HepG2 (cell line): ENCODE measurements around the gene TNP2. TPM values are rescaled to one million over a fixed set of nuclear protein-coding genes. Genes with fewer than 3 reads are reported as not detected.

Source experiments
- BATF2 ChIP-seq: sonication (generic); formaldehyde crosslinking; IDR thresholded peaks from 2 replicates; pipeline ENCODE4 v1.8.0; 2022; ENCODE audit warnings: mild to moderate bottlenecking, missing genetic modification reagents, moderate library complexity
- BCL6 ChIP-seq: IDR thresholded peaks from 2 replicates; pipeline ENCODE4 v1.6.1; 2016; ENCODE audit warnings: missing genetic modification reagents, missing compliant biosample characterization
- ESRRA ChIP-seq: sonication (generic); formaldehyde crosslinking; IDR thresholded peaks from 2 replicates; pipeline ENCODE4 v1.5.1; 2020; ENCODE audit warnings: mild to moderate bottlenecking, low read depth, missing genetic modification reagents
- ETV5 ChIP-seq: IDR thresholded peaks from 2 replicates; pipeline ENCODE4 v1.6.1; 2018; ENCODE audit warnings: missing biosample characterization, missing genetic modification reagents, inconsistent platforms, borderline replicate concordance
- HNRNPL ChIP-seq: fragments of 200-400 bp; formaldehyde crosslinking; IDR thresholded peaks from 2 replicates; pipeline ENCODE4 v1.6.1; 2017; ENCODE audit warnings: mild to moderate bottlenecking, low read depth, low read length
- PAWR ChIP-seq: sonication (generic); formaldehyde crosslinking; IDR thresholded peaks from 2 replicates; pipeline ENCODE4 v1.4.0; 2020; ENCODE audit warnings: missing genetic modification reagents, mild to moderate bottlenecking, borderline replicate concordance
- POLR2G ChIP-seq: fragments of 200-400 bp; formaldehyde crosslinking; IDR thresholded peaks from 2 replicates; pipeline ENCODE4 v1.6.1; 2018; ENCODE audit warnings: mild to moderate bottlenecking, low read depth, low read length, moderate library complexity
- RBAK ChIP-seq: sonication (generic); formaldehyde crosslinking; IDR thresholded peaks from 2 replicates; pipeline ENCODE4 v1.5.1; 2020; ENCODE audit warnings: mild to moderate bottlenecking, missing genetic modification reagents
- SATB2 ChIP-seq: sonication (generic); formaldehyde crosslinking; IDR thresholded peaks from 2 replicates; pipeline ENCODE4 v1.5.0; 2020; ENCODE audit warnings: missing genetic modification reagents
- SIN3A ChIP-seq: IDR thresholded peaks from 2 replicates; pipeline ENCODE4 v1.6.1; 2011; ENCODE audit warnings: low read depth, mild to moderate bottlenecking, control low read depth, low read length, borderline replicate concordance
- SIX1 ChIP-seq: sonication (generic); formaldehyde crosslinking; IDR thresholded peaks from 2 replicates; pipeline ENCODE4 v1.4.0; 2020; ENCODE audit warnings: missing genetic modification reagents, borderline replicate concordance
- SOX13 ChIP-seq, 3 experiments: fragments of 450-650 bp in 1 of 3; sonication (generic) in 1 of 3; formaldehyde crosslinking in 1 of 3; IDR thresholded peaks in 2 of 3; conservative IDR thresholded peaks in 1 of 3; 2 replicates each; pipeline versions ENCODE4 v1.5.0 to v1.6.1; 2016 to 2020; ENCODE audit warnings: antibody characterized with exemption in 1 of 3, mild to moderate bottlenecking in 1 of 3, missing compliant biosample characterization in 1 of 3, missing genetic modification reagents in 1 of 3, moderate library complexity in 1 of 3
- ZMAT3 ChIP-seq: sonication (generic); formaldehyde crosslinking; conservative IDR thresholded peaks from 2 replicates; pipeline ENCODE4 v1.7.0; 2021; ENCODE audit warnings: missing genetic modification reagents
- ZNF441 ChIP-seq: sonication (generic); formaldehyde crosslinking; IDR thresholded peaks from 2 replicates; pipeline ENCODE4 v1.7.0; 2021; ENCODE audit warnings: missing genetic modification reagents, borderline replicate concordance
- ZNF503 ChIP-seq: sonication (generic); formaldehyde crosslinking; IDR thresholded peaks from 2 replicates; pipeline ENCODE4 v1.4.0; 2020; ENCODE audit warnings: missing genetic modification reagents
- ZNF704 ChIP-seq: sonication (generic); formaldehyde crosslinking; IDR thresholded peaks from 2 replicates; pipeline ENCODE4 v1.8.1; 2023; ENCODE audit warnings: mild to moderate bottlenecking, inconsistent platforms, moderate library complexity, missing genetic modification reagents, borderline replicate concordance
- polyA plus RNA-seq, 8 experiments: library from polyadenylated mRNA; depleted of rRNA in 3 of 8; stranded (reverse) in 7 of 8; unstranded in 1 of 8; fragments of >200 nt; fragmentation: Illumina TruSeq in 4 of 8; extraction: Trizol in 4 of 8; gene quantifications; 2 replicates each; pipeline versions ENCODE4 v1.2.1 to v1.2.3, GENCODE V29; 2011 to 2016; ENCODE audit warnings: low read depth in 4 of 8, missing spikeins in 1 of 8, mixed read lengths in 1 of 8; ENCODE audit not compliant: insufficient read depth in 1 of 8
- total RNA-seq, 5 experiments: library from RNA; depleted of rRNA; stranded (reverse); fragments of >200 nt; fragmentation: Illumina TruSeq; extraction: Trizol; gene quantifications; 2 replicates each; pipeline ENCODE4 v1.2.3, GENCODE V29; 2016; ENCODE audit warnings: low read depth in 1 of 5
- TF ChIP-seq, protein P1 (sequence below): IDR thresholded peaks from 2 replicates; pipeline ENCODE4 v1.6.1; 2016; ENCODE audit warnings: missing compliant biosample characterization, missing genetic modification reagents, borderline replicate concordance
- TF ChIP-seq, protein P2 (sequence below): sonication (generic); formaldehyde crosslinking; IDR thresholded peaks from 2 replicates; pipeline ENCODE4 v1.5.0; 2020; ENCODE audit warnings: missing genetic modification reagents
- TF ChIP-seq, protein P3 (sequence below): sonication (generic); formaldehyde crosslinking; IDR thresholded peaks from 2 replicates; pipeline ENCODE4 v1.5.0; 2020; ENCODE audit warnings: mild to moderate bottlenecking, missing genetic modification reagents

The TNP2 gene
- total and polyA plus RNA-seq, 2 of the 13 experiments (the other 11 are each of a cell fraction or from before 2014, with no cell fraction given) = not detected

DNA sequence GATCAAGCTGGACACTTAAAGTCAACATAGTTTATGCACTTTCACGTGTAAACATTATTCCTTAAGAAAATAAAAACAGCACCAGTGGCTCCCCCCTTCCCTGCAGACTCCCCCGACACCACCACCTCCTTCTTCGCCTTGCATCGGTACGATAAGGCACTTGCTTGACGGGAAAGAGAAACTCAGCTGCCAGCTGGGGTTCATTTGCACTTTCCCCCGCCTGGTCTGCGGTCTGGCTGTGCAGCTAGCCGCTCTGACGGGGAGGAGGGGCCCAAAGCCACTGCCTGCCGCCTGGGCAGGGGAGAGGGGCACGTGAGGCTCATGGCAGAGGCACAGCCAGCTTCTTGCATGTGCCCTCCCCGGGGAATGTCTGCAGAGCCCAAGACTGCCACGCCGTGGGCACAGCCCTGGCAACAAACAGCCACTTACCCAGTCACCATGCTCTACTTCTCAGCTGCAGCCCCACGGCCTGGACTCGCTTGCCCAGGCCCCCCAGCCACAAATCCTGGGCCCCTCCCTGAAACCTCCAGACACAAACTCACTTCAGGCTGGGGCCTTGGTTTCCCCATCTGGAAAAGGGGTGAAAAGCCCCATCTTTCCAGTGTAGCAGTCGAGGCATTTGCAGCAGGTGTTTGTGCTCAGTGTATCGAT, 28.5 kb upstream of the TNP2 start (continued):
- TF ChIP-seq ZNF503 (CRISPR knock-in tag) (peak; percentile 66; the same call in 1 of the 2 replicates), BATF2 (CRISPR knock-in tag) (no peak), SOX13 (IDR thresholded peaks at IDR 0.05) (no peak), SOX13 (CRISPR knock-in tag; conservative IDR thresholded peaks at IDR 0.05 in 1 of 2, IDR thresholded peaks at IDR 0.05 in 1 of 2) (peak in 1 of 2 experiments; percentile 60; a peak in 2 of 4 replicates), HNRNPL (peak; percentile 100), SIX1 (CRISPR knock-in tag) (no peak; the same call in 1 of the 2 replicates), PAWR (CRISPR knock-in tag) (peak; percentile 85; the same call in 1 of the 2 replicates), ESRRA (CRISPR knock-in tag) (peak; percentile 60; the same call in 1 of the 2 replicates), SATB2 (no peak), ZNF441 (CRISPR knock-in tag) (0 out of 2 replicates have a peak, but pooled peaks have one; percentile 25), BCL6 (CRISPR knock-in tag) (peak; percentile 69), ZNF704 (no peak), POLR2G (peak; percentile 49), ZMAT3 (CRISPR knock-in tag) (no peak; the same call in none of the 2 replicates), SIN3A (no peak), RBAK (CRISPR knock-in tag) (peak; percentile 67), ETV5 (peak; percentile 58)
- TF ChIP-seq, protein P1, sequence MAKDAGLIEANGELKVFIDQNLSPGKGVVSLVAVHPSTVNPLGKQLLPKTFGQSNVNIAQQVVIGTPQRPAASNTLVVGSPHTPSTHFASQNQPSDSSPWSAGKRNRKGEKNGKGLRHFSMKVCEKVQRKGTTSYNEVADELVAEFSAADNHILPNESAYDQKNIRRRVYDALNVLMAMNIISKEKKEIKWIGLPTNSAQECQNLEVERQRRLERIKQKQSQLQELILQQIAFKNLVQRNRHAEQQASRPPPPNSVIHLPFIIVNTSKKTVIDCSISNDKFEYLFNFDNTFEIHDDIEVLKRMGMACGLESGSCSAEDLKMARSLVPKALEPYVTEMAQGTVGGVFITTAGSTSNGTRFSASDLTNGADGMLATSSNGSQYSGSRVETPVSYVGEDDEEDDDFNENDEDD (CRISPR knock-in tag) = peak; percentile 63; the same call in 1 of the 2 replicates
- TF ChIP-seq, protein P2, sequence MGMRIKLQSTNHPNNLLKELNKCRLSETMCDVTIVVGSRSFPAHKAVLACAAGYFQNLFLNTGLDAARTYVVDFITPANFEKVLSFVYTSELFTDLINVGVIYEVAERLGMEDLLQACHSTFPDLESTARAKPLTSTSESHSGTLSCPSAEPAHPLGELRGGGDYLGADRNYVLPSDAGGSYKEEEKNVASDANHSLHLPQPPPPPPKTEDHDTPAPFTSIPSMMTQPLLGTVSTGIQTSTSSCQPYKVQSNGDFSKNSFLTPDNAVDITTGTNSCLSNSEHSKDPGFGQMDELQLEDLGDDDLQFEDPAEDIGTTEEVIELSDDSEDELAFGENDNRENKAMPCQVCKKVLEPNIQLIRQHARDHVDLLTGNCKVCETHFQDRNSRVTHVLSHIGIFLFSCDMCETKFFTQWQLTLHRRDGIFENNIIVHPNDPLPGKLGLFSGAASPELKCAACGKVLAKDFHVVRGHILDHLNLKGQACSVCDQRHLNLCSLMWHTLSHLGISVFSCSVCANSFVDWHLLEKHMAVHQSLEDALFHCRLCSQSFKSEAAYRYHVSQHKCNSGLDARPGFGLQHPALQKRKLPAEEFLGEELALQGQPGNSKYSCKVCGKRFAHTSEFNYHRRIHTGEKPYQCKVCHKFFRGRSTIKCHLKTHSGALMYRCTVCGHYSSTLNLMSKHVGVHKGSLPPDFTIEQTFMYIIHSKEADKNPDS (CRISPR knock-in tag) = no peak; the same call in 1 of the 2 replicates
- TF ChIP-seq, protein P3, sequence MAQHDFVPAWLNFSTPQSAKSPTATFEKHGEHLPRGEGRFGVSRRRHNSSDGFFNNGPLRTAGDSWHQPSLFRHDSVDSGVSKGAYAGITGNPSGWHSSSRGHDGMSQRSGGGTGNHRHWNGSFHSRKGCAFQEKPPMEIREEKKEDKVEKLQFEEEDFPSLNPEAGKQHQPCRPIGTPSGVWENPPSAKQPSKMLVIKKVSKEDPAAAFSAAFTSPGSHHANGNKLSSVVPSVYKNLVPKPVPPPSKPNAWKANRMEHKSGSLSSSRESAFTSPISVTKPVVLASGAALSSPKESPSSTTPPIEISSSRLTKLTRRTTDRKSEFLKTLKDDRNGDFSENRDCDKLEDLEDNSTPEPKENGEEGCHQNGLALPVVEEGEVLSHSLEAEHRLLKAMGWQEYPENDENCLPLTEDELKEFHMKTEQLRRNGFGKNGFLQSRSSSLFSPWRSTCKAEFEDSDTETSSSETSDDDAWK (CRISPR knock-in tag) = no peak
